GM23338 (cell line): ENCODE measurements around the gene CNIH1. TPM values are rescaled to one million over a fixed set of nuclear protein-coding genes. Genes with fewer than 3 reads are reported as not detected.

Experiments
- CTCF ChIP-seq, 2 experiments: fragments of 200-600 bp in 1 of 2; sonication (generic) in 1 of 2; conservative IDR thresholded peaks; 2 replicates each; pipeline versions ENCODE4 v1.5.1 to v1.6.1; 2016 to 2017; ENCODE audit warnings: antibody characterized with exemption in 2 of 2, low read depth in 2 of 2, mild to moderate bottlenecking in 2 of 2, moderate library complexity in 1 of 2
- ZNF462 ChIP-seq: fragments of 250-450 bp; sonication (Bioruptor Pico); IDR thresholded peaks from 2 replicates; pipeline ENCODE4 v1.5.0; 2020; ENCODE audit warnings: mild to moderate bottlenecking, moderate library complexity
- polyA plus RNA-seq: library from polyadenylated mRNA; unstranded; fragments of >200 nt; fragmentation: Nextera tagmentation; extraction: Ambion mirVana; gene quantifications from 2 replicates; pipeline ENCODE4 v1.2.1, GENCODE V29; 2016
- total RNA-seq: library from RNA; depleted of rRNA; stranded (reverse); fragments of >200 nt; shearing (Covaris generic); gene quantifications from 2 replicates; pipeline ENCODE4 v1.2.3, GENCODE V29; 2014; rRNA removed

The CNIH1 gene
- total and polyA plus RNA-seq, 2 experiments from 2014 or later = 135 to 172 TPM

- no peak for TF ChIP-seq ZNF462
- TF ChIP-seq CTCF (conservative IDR thresholded peaks at IDR 0.05; ENCODE audit: low read depth in 2 of 2) = no peak
These were observed 66.9 kb downstream of the CNIH1 start (continued) for GRCh38 chr14:54374117-54374884.

Other genes starting within 250 kb of the CNIH1 start
- 36.3 and 61.7 TPM in 2 replicates for gene CDKN3, start 44.4 kb downstream of the CNIH1 start, total RNA-seq
- gene CDKN3, start 44.4 kb downstream of the CNIH1 start, polyA plus RNA-seq = 86.8 and 97.4 TPM in 2 replicates
- 88.3 and 94.3 TPM in 2 replicates for gene GMFB, start 47.6 kb upstream of the CNIH1 start, total RNA-seq
- gene GMFB, start 47.6 kb upstream of the CNIH1 start, polyA plus RNA-seq = 44.4 and 56.5 TPM in 2 replicates
- gene CGRRF1, start 68.5 kb upstream of the CNIH1 start, total RNA-seq = 18.8 and 20.7 TPM in 2 replicates
- 23.0 and 28.3 TPM in 2 replicates for gene CGRRF1, start 68.5 kb upstream of the CNIH1 start, polyA plus RNA-seq
- gene SAMD4A, start 125.8 kb upstream of the CNIH1 start, total RNA-seq = 5.2 and 6.9 TPM in 2 replicates
- 1.1 and 1.6 TPM in 2 replicates for gene SAMD4A, start 125.8 kb upstream of the CNIH1 start, polyA plus RNA-seq